ENCODE results near the gene NBAS.
"Not testable (repeated sequence)": the region's sequence is repeated elsewhere in the genome, so short reads cannot be mapped to it uniquely, and the experiment has no call there.

NBAS gene

DNA sequence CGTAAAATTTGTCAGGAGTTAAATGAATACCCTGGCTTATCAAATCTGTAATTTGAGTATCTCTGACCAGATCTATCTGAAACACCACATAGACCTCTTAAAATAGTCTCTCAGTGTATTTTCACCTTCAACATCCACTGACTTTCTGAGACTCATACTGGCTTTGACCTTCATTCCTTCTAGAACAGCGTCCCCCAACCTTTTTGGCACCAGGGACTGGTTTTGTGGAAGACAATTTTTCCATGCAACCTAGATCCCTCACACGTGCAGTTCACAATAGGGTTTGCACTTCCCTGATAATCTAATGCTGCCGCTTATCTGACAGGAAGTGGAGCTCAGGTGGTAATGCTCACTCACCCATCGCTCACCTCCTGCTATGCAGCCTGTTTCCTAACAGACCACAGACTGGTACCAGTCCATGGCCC is 3.2 kb downstream of the NBAS start:
- DNase-seq = no peak

DNA sequence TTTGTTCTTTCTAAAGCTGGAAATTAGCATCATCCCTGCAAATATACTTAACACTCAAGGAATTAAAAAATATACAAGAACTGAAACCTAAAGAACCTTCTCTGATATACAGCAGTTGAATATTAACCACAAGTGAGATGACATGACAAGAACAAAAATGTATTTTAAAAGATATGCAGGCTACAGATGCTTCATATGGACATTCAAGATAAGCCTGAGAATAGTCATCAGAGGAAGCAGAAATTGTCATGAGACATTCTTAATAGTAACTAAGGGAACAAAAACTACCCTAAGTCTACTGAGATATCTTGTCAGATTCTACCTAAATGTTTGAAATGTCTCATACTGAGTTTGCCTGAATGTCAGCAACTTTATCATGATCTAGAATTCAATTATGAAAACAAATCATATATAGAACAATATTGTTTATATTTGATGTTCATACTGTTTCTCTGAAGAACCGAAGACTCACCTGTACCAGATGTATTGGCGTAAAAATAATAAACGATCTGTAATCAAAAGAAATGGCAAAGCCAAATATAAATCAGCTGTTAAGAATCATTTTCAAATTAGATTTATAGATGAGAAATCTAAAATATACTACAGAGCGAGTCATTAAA is 4.7 kb downstream of the NBAS start:
- DNase-seq = no peak

DNA sequence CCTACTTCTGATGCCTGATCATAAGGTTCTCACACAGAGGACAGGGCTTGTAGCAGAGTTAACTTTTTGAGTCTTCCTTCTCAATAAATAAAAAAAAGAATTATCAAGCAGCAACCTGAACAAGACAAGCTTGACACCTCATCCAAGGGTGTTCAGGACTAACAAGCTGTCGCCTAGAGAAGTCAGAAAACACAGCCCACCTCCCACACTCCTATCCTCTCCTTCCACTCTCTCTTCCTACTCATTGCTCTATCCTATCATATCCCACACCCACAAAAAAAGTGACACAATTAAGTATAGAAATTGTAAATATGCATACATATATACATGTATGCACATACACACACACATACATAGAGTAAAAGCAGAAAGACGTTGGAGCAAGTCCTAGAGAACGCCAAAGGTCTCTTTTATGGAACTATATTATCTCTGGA is 5.4 kb downstream of the NBAS start:
- no peak for DNase-seq

DNA sequence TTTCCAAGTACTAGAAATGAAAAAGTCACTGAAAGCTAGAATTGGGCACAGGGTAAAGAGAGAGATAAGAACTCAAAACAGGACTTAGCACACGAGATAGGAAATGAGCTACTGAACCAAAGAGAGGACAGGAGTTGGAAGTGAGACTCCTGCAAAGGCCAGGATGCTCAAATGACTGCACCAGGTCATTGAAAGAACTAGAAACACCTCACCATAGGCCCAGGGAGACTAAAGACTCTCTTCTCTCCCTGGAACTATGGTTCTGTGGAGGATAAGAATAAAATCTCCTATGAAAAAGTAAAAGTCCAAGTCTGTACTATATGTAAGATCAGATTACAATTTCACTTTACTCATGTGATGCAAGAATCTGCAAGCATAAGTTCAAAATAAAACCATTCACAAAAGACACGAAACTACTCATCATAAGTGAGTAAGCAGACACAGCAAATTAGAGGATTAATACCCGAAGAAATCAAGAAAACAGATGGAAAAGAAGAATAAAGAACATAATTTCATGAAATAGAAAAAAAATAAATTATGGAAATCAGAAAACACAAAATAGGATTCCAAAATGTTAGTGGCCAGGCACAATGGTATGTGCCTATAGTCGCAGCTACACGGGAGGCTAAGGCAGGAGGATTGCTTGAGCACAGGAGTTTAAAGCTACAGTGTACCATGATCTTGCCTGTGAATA is 6.5 kb downstream of the NBAS start:
- no peak for DNase-seq

DNA sequence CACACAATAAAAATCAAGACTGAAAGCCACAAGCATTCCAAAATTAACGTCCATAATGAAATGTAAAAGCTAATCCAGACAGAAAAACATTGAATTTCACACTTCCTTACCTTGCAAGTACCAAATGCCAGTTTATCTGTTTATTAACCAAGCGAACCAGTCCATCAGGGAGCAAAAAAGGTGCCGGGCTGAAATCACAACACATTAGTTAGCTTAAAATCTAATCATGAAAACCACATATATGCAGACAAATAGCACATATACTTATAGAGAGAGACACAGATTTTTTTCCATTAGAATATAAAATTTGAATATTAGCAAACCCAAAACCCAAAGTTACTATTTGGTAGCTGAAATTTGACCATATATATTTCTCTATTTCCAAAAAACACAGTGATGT is 7.2 kb downstream of the NBAS start:
- DNase-seq = no peak

DNA sequence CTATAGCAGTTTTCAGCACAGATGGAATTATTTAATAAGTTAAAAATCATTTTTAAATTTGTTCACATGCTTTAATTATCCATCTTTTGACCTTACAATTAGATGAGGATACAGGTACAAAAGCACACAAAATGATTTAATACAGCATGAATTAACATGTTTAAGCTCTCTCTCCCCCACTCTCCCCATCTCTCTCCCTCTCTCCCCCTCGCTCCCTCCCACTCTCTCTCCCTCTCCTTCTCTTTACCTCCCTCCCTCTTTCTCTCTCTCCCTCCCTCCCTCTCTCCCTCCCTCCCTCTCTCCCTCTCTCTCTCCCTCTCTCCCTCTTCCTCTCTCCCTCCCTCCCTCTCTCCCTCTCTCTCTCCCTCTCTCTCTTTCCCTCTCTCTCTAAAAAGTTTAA is 7.6 kb downstream of the NBAS start:
- DNase-seq = no peak

DNA sequence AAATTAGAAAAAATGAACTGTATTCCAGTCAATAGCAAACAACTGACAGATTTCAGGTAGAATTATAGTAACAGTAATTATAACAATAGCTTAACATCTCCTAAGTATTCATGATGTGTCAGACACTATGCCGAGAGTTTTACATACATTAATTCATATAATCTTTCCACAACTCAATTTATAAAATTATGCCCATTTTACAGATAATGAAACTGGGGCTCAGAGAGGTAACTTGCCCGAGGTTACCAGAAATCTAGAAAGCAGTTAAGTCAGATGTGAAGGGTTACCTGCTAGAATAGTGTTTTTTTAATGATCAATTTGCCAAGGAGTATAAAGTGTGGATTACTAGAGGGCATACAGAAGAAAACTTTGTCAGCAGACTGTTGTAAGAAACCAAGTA is 12.2 kb downstream of the NBAS start:
- no peak for DNase-seq

DNA sequence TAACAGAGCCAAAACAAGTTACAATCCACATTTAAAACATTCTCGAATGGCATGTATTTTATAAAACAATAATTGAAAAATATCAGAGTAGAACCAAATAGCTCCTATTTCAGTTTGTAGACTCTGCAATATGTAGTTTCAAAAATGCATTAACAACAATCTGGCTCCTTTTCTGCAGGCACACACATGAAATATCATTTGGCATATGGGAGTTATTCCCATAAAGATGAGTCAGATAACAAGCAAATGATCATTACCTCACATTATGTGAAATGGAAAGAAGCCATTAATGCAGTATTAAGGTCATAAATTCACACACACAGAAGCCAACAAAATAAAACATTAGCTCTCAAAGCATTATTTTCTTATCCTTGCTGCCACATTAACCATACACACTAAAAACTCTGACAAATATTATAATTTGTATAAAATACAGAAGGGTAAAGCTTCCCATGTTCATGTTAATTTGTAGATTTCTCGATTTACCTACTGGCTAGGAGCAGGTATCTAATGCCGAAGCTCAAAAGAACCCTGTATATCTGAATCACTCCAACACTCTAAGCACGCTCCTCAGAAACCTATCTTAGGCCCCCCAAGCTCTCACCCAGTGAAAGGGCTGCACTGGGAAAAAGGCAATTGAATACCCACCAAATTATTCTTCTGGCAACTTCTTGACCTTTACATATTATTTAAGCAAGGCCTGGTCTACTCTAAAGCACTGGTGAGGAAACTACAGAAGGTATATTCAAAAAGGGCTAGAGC is 13.8 kb downstream of the NBAS start:
- no peak for DNase-seq

DNA sequence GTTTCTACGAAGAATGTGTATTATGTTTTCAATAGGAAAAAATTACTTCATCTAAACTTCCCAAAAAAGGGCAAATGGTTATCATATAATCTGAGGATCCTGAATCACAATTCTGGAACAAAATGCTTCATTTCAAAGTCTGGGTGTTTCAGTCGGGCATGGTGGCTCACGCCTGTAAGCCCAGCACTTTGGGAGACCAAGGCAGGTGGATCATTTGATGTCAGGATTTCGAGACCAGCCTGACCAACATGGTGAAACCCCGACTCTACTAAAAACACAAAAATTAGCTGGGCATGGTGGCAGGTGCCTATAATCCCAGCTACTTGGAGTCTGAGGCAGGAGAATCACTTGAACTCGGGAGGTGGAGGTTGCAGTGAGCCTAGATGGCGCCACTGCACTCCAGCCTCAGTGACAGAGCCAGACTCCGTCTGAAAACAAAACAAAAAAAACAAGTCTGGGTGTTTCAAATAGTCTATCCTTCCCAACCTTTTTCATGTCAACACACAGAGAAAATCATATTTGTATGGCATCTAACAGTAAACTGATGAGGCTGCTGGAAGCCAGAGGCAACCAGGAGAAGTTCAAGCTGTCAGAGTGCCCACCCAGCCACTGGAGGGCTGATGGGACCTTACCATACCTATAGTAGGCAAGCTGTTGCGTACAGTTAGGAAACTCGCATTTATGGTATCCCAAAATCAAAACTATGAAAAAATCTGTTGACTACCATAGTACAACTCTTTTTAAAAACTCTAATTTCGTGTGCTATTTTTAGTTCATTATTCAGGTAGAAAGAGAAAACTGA is 14.6 kb downstream of the NBAS start:
- no peak for DNase-seq

DNA sequence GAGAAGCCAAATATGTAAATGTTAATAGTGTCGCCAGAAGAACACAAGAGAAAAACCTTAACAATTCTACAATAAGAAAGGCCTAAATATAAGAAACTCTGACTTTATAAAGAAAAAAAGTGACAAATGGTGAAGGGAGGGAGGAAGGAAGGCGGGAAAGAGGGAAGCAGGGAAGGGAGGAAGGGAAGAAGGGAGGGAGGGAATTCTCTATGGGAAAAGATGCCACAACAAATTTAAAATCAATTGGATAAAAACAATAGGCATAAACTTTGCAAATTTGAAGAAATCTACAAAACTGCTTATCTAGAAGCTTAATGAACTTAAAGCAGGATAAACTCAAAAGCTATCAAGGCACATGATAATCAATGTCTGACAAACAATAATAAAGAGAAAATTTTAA is 16.9 kb downstream of the NBAS start:
- DNase-seq = no peak

DNA sequence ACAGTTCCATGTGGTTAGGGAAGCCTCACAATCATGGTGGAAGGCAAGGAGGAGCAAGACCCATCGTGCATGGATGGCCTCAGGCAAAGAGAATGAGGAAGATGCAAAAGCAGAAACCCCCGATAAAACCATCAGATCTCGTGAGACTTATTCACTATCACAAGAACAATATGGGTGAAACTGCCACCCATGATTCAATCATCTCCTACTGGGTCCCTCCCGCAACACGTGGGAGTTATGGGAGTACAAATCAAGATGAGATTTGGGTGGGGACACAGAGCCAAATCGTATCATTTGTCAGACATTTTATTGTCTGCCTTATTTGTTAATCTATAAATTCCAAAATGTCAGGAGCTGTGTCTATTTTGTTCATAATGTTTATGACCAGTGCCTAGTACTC is 17.6 kb downstream of the NBAS start:
- no peak for DNase-seq

DNA sequence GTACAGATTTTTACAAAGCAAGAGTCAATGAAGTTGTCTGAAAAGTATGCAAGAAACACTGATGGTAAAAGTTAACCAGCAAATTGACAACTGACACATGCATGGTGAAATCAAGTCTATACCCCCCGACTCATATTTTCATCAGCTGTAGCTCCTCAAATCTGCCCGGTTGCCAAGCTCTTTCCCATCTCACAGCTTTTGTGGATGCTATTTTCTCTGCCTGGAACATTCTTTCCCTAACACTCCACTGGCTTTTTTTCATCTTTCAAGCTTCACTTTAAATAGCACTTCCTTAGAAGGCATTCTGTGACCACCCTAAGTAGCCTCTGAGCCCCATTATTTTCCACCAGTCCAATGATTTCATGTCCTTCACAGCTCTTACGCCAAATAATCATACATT is 18.1 kb downstream of the NBAS start:
- DNase-seq = no peak

DNA sequence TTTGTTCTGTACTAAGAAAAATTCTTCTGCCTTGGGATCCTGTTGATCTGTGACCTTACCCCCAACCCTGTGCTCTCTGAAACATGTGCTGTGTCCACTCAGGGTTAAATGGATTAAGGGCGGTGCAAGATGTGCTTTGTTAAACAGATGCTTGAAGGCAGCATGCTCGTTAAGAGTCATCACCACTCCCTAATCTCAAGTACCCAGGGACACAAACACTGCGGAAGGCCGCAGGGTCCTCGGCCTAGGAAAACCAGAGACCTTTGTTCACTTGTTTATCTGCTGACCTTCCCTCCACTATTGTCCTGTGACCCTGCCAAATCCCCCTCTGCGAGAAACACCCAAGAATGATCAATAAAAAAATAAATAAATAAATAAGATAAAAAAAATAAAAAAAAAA is 18.9 kb downstream of the NBAS start:
- DNase-seq = not testable (repeated sequence)

DNA sequence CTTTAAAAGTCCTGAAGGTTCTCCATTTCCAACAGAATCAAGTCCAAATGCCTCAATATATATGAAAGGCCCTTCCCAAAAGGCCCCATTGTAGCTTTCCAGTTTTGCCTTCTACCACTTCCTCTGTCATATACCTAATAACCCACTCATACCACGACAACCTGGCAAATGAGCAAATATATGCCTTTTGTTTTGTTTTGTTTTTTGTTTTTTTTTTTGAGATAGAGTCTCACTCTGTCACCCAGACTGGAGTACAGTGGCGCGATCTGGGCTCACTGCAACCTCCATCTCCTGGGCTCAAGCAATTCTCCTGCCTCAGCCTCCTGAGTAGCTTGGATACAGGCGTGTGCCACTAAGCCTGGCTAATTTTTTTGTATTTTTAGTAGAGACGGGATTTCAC is 20.6 kb downstream of the NBAS start:
- not testable (repeated sequence) for DNase-seq

DNA sequence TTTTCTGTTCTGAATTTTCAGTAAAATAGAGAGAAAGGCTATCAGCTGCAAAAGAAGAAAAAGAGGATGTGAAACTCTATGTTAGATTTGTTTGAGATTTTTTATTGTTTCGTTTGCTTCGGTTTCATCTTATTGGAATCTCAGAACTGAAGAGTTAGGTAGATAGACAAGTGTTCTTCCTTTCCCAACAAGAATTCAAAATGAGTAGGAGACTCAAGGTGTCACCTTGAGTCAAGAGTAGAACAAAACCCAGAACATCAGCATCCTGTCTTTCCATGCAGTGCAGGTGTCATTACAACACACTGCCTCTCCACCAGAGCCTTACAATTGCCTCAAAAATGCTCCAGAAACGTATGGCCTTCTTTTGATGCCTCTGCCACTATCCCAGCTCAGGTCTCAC is 21.1 kb downstream of the NBAS start:
- no peak for DNase-seq

DNA sequence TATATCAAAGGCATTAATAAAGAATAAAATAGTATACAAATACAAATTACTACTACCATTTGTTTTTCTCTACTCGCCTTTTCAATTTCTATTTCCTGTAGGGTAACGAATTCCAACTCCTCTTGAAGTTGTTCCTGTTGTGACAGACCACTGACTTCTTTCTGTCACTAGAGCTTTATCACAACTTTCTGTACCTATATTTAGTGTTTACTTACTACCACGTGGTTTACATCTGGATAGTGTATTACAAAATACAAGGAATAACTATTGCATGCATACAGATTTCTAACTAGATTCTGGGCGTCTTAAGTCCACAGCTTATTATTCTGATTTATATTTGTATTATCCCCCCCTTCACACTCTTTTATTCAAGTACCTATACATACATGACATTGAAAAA is 22.3 kb downstream of the NBAS start:
- DNase-seq = no peak

DNA sequence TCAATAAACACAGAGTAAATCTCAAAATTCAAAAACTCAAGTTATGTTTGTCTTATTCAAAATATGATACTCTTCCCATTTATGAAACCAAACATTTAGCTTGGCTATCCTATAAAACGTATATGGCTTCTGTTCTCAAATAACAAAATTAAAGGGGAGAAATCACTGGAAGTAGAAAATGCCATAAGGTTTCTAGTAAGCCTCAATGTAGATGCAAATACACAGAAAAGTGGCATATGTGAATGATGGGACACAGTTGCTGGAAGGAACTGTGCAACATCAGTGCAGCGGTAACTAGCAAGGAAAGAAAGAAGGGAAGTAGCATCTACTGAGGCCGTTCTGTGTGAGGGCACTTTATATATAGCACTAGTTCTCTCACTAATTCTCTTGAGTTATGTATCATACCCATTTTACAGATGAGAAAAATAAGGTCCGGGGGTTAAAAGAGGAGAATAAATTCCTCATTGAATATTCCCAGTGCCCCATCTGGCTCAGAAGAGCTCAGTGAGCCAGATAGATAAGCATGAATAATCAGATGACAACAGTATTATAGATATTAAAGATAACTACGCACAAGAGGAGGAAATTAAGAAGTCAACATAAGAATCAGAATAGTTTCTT is 27.2 kb downstream of the NBAS start:
- DNase-seq = no peak

DNA sequence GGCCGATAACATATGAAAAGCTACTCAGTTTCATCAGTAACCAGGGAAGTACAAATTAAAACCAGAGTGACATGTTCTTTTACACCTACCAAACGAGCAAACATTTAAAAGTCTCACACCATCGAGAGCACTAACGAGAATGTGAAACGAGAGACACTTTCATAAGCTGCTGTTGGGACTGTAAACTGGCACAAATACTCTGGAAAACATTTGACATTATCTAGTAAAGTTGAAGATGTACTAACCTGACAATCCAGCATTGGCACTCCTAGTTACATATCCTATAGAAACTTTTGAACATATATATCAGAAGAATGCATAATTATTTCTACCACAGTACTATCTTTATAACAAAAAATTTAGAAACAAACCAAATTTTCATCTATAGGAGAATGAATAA is 28.1 kb downstream of the NBAS start:
- DNase-seq = no peak

DNA sequence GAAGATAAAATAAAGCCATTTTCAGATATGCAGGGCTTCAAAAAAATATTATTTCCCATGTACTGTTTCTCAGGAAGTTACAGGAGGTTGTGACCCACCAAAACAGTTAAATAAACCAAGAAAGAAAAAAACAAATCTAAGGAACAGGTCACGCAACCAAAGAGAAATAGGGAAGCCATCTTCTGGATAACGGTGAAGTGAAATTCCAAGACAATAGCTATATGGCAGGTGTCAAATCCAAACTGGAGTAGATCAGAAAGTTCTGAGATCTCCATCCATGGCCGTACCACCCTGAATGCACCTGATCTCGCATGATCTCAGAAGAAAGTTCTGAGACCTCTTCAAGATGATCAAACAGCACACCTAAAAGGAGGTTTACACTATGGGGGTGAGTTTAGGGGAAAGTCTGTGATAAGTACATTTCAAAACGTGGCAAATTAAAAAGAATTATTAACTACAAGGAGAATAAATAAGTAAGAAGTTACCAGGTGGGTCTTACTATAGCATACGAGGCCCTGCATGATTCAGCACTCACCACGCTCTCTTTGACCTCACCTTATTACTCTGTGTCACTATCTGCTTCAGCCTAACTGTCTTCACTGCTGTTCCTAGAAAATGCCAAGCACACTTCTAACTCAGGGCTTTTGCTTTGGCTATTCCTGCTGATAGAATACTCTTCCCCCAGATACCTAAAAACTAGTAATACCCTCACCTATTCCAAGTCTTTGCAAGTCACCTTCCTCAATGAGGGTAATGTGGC is 29.9 kb downstream of the NBAS start:
- no peak for DNase-seq

DNA sequence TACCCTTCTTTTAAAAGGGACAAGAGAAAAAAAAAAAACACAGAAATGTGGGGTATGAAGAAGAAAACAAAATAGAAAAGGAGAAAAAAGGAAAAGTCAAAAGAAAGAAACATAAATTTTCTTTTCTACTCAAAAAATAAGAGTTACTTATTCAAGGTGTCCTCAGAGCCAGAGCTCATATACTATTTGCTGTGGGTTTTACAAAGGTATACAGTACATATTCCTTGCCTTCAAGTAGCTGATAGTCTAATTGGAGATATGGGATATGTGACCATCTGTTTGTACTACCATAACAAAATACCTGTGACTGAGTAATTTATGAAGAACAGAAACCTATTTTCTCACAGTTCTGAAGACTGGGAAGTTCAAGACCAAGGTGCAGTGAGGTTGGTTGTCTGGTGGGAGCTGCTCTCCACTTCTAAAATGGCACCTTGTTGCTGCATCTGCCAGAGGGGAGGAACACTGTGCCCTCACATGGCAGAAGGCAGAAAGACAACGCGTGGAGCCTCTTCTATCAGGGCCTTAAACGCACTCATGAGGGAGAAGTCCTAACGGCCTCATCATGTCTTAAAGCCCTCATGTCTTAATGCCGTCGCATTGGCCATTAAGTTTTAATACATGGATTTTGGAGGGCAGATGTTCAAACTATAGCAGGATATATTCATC is 33.9 kb downstream of the NBAS start:
- DNase-seq = no peak

DNA sequence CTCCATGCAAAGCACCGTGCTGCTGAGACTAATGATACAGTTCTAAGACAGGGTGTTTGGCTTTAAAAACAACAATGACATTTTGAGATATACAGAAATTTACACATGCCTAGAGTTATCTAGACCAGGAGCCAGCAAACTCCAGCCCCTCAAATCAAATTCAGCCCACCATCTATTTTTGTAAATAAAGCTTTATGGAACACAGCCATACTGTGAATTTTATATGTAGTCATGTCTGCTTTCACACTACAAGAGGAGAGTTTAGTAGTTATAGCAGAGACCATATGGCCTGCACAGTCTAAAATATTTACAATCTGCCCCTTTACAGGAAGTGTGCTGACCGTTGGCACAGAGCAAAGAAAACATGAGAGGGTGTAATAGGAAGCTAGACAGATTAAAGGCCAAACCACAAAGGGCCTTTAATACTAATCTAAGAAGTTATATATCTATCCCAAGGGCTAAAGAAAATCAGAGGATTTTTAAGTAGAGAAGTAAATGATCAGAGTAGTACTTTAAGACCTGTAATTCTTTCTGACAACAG is 39.4 kb downstream of the NBAS start:
- no peak for DNase-seq
